ENCODE measurements around the gene SPDYE6. TPM values are rescaled to one million over a fixed set of nuclear protein-coding genes. Genes with fewer than 3 reads are reported as not detected.
"Not testable (repeated sequence)": the region's sequence is repeated elsewhere in the genome, so short reads cannot be mapped to it uniquely, and the experiment has no call there.

The SPDYE6 gene, protein sequence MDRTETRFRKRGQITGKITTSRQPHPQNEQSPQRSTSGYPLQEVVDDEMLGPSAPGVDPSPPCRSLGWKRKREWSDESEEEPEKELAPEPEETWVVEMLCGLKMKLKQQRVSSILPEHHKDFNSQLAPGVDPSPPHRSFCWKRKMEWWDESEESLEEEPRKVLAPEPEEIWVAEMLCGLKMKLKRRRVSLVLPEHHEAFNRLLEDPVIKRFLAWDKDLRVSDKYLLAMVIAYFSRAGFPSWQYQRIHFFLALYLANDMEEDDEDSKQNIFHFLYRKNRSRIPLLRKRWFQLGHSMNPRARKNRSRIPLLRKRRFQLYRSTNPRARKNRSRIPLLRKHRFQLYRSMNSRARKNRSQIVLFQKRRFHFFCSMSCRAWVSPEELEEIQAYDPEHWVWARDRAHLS
- polyA plus RNA-seq (ENCODE audit: insufficient read length) = 6.3 TPM
- long read RNA-seq, donor 1 = 0 reads
- long read RNA-seq, donor 2 = 0 reads
- long read RNA-seq, donor 3 = 0 reads
- long read RNA-seq, donor 4 = 0 reads
- long read RNA-seq, donor 5, partial matches to known transcripts = 33 of 53 reads
- long read RNA-seq, donor 5, other reads (novel, unspliced or antisense) = 20 of 53 reads
- long read RNA-seq, donor 6 = 0 reads
- long read RNA-seq, donor 7 = 0 reads
- long read RNA-seq, donor 8, partial matches to known transcripts = 12 of 12 reads
- long read RNA-seq, donor 8, other reads (novel, unspliced or antisense) = 0 of 12 reads

DNA sequence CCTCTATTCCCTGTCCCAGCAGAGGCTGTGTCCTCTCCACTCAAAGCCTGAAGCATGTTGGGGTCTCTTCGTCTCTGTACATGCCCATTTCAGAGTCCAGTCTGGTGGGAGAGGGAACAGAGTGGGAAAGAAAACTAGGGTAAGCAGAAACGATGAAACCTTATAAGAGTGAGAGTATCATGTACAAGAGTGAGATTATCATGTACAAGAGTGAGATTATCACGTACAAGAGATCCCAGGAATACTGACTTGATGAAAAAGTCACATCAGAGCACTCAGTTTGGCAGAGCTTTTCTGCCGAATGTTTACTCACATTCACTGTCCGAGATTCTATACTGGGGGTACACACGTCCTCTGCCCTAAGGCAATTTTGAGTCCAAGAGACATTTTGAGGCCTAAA is at the start of gene SPDYE6:
Gene SPDYE6, minus strand, starts transcription at position 101 of the 400 bp plus-strand sequence. CDS start 421 bp downstream, outside the sequence.
- DNase-seq = not testable (repeated sequence)

DNA sequence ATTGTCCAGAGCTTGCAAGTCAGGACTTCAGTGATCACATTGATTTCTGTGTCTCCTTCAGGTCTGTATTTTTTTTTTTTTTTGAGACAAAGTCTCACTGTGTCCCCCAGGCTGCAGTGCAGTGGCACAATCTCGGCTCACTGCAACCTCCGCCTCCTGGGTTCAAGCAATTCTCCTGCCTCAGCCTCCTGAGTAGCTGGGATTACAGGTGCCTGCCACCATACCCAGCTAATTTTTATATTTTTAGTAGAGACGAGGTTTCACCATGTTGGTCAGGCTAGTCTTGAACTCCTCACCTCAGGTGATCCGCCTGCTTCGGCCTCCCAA is 48.6 kb upstream of the SPDYE6 start:
- DNase-seq = not testable (repeated sequence)

DNA sequence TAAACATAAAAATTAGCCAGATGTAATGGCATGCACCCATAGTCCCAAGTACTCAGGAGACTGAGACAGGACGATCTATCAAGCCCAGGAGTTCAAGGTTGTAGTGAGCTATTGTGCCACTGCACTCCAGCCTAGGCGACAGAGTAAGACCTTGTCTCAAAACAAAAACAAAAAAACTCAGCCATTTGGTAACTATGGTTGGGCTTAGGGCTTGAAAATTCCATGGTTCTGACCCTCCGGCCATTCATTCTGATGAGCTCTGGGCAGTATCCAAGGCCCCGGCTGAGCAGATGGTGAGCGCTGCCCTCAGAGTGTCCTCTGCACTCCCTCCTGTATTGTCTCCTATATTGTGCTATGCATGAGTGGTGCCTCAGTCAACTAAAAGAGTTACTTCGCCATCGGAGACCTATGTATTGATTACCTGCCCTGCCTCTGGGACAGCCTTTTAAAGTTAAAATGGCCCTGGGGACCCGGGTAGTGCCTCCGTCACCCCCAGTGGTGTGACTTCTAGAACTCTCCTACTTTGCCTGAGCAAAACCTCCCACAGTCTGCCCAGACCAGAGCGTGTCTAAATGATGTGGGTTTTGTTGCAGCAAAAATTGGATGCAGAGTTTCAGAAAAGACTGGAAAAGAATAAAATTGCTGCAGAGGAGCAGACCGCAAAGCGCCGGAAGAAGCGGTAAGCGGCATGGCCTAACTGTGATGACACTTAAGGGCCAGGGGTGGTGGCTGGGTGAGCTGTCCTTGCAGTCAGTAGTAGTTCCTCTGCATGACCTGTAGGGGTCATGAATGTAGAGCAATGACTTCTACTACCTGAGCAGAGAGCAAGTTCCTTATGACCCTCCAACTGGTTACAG is 48.0 kb upstream of the SPDYE6 start:
- no peak for DNase-seq

DNA sequence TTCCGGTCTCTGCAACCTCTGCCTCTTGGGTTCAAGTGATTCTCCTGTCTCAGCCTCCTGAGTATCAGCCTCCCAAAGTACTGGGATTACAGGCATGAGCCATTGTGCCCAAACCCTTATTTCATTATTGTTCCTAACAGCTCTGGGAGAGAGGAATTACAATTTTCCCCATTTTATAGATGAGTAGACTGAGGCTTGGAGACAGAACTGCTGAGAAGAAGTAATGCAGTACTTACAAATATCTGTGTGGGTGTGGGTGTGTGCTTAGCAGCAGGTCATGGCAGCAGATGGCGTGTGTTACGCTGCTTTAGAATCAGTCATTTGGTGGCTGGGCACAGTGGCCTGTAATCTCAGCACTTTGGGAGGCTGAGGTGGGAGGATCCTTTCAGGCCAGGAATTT is 47.3 kb upstream of the SPDYE6 start:
- no peak for DNase-seq

DNA sequence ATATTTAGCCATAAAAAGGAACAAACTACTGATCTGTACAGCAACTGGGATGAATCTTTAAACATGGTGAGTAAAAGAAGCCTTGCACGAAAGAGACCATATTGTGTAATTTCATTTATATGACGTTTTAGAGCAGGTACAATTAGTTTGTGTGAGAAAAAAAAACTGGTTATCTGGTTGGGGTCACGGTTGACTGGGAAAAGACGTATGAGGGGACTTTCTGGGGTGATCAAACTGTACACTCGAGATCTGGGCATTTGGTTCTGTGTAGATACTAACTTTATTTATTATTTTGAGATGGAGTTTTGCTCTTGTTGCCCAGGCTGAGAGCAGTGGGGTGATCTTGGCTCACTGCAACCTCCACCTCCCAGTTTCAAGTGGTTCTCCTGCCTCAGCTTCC is 44.1 kb upstream of the SPDYE6 start:
- no peak for DNase-seq

DNA sequence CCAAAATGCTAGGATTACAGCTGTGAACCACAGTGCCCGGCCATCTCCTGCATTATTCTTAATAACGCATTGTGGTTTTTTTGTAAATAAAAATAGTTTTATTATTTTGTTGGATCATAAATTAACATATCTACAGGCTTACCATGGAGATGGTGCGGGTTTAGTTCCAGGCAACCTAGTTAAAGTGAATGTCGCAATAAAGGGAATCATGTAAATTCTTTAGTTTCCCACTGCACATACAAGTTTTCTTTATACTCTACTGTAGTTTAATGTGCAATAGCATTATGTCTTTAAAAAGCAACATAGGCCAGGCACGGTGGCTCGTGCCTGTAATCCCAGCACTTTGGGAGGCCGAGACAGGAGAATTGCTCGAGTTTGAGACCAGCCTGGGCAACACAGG is 42.3 kb upstream of the SPDYE6 start:
- DNase-seq = no peak

DNA sequence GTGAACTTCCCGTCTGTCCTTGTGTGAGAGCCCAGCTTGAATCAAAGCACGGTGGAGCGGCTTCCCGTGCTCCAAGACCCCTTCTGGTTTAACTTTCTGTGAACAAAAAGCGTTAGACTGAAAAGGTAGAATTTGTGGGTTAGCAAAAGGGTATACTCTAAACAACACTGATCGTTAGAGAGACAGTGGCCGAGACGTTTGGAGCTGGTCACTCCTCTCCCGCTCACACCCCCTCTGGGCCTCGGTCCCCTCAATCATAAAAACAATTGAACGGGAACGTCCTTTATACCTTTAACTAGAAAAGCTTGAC is 40.4 kb upstream of the SPDYE6 start:
- DNase-seq = no peak

DNA sequence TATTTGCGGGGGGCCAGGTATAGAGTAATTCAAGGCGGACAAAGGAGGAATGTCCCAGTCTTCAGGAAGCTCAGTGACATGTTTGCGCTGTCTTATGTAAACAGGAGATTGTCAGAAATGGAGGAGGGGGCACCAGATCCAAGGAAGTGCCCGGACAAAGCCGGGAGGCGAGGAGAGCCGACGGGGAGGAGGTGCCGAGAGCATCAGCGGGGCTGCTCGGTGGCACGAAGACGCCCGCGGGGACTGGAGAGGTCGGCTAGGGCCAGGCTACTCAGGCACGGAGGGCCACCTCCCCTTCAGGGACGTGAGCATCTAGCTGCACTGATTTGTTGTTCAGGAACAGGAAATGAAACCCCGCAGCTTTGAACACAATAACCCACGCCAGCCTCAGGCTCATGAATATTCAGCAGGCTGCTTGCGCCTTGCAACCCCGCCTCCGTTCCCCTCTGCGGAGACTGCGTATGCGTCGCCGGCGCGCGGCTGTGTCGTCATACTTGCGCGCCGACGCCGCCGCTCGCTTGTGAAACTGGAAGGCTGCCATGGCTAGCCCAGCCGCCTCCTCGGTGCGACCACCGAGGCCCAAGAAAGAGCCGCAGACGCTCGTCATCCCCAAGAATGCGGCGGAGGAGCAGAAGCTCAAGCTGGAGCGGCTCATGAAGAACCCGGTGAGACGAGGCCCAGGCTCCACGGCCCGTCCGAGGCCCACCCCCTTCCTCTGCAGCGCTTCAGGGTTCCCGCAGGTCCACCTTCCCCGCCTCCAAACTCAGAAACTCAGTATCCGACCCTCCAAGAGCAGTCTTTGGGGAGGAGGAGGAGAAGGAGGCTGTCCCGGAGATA is 39.8 kb upstream of the SPDYE6 start, which contains the start of gene PRKRIP1:
Gene PRKRIP1, plus strand, starts transcription at position 491 of the 837 bp plus-strand sequence. Its CDS starts 49 bp downstream, at position 540.
- DNase-seq = peak; percentile 88

DNA sequence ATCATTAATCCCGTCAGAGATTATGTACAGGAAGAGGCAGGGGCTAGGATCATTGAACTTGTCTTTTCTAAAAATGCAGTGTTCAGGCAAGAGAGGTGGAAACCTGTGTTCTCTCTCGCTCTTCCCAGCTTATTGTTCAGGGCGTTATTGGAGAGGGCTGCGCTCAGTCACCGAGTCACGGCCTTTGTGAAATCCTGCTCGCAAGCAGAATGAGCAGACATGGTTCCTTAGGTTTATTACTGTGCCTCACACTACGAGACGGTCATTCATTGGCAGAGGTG is 39.3 kb upstream of the SPDYE6 start:
- DNase-seq = no peak

DNA sequence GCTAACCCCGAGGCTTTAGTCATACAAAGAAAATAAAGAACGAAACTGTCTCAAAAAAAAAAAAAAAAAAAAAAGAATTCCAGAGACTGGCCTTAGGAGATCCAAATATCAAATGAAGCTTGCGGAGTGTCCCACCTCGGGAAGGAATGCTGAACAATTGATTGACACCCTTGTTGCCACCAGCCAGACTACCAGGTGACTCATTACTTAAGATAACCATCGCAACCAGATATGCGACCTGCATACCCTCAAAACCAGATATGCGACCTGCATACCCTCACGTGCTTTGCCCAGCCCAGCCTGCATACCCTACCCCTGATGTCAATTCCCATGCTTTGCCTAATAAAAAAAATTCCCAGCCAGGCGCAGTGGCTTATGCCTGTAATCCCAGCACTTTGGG is 37.2 kb upstream of the SPDYE6 start:
- no peak for DNase-seq

DNA sequence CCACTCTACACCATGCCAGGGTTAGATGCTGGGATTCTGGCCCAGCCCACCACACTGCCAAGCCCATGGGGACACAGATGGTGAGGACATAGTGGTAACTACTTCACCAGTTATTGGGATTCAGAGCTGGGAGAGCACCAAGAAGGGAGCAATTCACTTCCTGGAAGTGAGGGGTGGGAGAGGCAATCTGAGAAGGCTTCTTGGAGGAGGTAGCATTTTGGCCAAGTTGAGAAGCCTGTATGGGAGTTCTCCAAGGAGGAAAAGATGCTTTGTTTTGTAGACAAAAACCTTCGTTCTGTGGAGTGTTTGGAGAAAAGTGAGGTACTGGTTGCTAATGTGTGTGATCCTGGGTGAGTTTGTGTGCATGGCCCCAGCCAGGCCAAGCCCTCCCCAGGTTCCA is 36.1 kb upstream of the SPDYE6 start:
- DNase-seq = no peak

DNA sequence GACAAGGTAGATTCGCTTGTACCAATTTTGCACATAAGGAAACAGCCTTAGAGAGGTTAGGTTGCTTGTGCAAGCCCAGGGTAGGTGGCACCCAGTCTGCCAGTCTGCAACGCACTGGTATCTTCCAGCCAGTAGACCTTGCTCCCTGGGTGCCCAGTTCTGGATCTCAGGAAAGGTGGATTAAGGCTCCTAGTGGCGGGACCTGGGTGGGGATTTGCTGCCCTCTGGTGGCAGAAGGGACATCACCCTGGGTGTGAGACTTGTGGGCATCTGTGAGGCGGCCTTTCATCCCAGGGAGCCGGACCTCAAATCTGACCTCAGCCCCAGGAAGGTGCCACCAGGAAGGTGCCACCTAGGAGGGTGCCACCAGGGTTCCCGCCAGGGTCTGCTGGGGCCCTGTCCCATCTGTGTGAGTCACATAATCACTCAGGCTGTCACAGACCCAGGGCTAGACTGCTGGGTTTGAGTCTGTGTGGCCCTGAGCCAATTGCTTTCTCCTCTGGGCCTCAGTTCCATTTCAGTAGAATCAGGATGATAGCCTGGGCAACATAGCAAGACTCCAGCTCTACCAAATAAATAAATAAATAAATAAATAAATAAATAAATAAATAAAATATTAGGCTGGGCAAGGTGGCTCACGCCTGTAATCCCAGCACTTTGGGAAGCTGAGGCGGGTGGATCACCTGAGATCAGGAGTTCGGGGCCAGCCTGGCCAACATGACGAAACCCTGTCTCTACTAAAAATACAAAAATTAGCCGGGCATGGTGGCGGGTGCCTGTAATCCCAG is 34.6 kb upstream of the SPDYE6 start:
- peak; percentile 78 for DNase-seq

DNA sequence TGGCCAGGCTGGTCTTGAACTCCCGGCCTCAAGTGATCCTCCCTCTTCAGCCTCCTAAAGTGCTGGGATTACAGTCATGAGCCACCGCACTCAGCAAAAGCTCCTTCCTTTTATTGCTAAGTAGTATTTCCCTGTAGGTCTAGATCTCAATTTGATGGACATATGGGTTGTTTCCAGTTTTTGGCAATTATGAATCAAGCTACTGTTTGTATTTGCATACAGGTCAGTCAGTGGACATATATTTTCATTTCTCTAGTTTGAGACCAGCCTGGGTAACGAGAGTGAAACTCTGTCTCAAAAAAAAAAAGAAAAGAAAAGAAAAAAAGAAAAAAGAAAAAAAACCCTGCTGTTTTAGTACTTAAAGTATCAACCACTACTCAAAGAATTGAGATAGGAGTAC is 33.6 kb upstream of the SPDYE6 start:
- no peak for DNase-seq

DNA sequence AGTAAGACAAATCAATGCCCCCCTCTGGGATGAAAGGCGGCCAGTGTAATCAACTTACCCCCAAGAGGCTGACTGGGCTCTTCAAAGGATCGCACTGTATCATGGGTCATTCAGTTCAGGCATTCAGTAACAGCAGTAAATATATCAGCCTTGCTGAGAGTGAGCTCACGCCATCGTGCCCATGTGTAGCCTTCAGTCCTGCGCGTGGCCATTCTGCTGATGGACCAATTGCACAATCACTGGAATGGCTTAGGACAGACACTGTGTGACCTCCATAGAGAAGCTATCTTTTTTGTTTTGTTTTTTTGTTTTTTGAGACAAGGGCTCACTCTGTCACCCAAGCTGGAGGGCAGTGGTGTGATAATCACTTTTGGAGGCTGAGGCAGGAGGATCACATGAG is 30.8 kb upstream of the SPDYE6 start:
- no peak for DNase-seq

DNA sequence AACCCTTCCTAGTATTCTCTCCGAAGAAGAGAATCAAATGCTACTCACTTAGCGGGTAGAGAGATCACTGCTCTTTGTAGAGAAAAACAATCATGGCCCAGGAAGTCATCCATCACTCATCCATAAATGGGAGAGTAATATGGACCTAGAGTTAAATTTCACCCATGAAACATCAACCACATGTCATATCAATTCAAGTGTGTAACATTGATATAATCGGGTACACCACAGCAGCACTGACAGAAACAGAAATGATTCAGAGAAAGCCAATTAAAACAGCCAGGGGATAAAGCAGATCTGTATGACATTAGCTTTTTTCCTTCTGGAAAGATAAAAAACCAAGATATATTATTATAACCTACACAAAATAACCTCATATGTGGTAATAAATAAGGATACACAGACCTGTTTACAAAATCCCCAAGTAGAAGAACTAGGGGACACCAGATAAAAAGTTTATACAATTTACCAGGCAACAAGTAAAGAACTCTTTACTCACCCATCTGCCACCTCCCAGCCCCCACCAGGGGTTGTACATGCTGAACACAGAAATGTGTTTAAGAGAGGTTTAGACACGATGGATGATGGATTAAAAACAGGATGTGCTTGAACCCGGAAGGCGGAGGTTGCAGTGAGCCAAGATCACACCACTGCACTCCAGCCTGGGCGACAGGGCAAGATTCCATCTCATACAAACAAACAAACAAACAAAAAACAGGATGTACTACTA is 25.6 kb upstream of the SPDYE6 start:
- not testable (repeated sequence) for DNase-seq

DNA sequence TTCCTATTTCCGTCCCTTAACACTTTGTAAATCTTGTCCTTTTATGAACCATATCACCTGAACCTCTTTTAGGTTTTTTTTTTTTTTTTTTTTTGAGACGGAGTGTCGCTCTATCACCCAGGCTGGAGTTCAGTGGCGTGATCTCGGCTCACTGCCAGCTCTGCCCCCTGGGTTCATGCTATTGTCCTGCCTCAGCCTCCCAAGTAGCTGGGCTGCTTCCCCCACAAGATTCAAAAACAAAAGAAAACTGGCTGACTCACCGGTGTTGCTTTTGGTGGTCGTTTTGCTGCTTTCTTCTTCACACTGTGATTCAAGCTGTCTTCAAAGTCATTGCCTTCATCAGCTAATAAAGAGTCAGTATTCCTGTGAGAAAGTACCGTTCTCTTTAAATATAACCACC is 24.6 kb upstream of the SPDYE6 start:
- DNase-seq = not testable (repeated sequence)

DNA sequence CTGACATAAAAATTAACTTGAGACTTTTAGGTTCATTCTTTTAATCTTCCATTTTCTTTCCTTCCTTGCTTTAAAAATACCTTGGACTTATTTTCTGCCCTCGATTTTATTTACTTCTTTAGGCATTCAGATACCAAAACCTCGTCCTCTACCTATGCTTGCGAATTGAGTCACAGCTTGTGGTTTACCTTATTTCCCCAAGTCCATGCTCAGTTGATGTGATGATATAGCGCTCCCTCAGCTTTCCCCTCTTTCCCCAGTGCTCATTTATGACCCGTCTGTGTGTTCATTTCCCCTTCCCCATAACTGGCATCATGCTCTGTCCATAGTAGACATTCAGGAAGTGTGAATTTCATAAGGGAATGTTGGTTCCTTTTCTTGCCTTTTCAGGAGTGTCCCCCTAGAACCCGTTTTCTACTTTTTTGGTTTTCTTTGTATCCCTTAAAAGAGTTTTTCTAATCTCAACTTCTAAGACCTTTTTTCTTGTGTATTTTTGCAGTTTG is 20.8 kb upstream of the SPDYE6 start:
- no peak for DNase-seq

DNA sequence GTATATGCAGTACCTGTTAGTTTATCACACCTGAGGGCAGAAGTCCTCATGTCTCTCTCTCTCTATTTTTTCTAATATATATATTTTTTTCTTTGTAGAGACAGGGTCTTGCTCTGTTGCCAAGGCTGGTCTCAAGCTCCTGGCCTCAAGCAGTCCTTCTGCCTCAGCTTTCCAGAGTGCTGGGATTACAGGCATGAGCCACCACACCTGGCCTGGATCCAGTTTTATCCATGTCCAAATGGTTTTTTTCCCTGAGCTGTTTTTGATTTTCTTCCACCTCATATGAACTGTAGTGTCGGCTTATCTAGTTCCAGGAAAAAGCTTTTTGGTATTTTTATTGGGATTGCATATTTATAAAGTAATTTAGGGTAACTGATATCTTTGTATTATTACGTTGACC is 16.6 kb upstream of the SPDYE6 start:
- DNase-seq = not testable (repeated sequence)

DNA sequence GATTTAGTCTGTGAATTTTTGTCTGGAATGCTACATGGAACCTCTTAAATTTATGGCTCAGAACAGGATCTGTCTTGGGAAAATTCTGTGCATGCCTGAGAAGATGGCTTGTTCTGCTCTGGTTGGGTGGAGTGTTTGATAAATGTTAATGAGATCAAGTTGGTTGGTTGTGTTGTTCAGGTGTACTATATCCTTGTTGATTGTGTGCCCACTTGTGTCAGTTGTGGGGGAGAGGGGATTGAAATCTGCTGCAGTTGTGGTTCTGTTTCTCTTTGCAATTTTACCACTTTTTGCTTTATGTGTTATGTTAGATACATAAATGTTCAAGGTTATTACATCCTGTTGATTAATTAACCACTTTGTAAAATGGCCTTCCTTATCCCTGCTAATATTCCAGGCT is 13.8 kb upstream of the SPDYE6 start:
- not testable (repeated sequence) for DNase-seq

DNA sequence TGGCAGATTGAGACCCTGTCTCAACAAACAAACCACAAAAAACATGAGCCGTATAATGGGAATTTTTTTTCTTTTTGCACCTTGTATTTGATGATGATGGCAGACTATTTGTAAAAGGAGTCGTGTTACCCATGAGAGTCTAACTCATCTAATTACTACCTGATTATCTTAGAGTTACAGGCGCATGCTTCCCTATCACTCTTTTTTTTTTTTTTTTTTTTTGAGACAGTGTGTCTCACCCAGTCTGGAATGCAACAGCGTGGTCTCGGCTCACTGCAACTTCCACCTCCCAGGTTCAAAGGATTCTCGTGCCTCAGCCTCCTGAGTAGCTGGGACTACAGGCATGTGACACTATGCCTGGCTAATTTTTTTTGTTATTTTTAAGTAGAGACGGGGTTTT is 9.1 kb upstream of the SPDYE6 start:
- not testable (repeated sequence) for DNase-seq
